D341Med (cell line): ENCODE results near the gene TBX4.
A peak's percentile ranks its signal among the peaks of the same experiment; 100 is the strongest.
"Not testable (repeated sequence)": the region's sequence is repeated elsewhere in the genome, so short reads cannot be mapped to it uniquely, and the experiment has no call there.

Source experiments
- DNase-seq: peaks from one replicate; pipeline ENCODE4 v3.0.0; 2012; ENCODE audit warnings: low spot score

The TBX4 gene

GRCh38 chr17:61483778-61484116 is 31.5 kb downstream of the TBX4 start:
- DNase-seq = peak; percentile 23

GRCh38 chr17:61484174-61484573 is 32.0 kb downstream of the TBX4 start:
- peak; percentile 19 for DNase-seq

DNA sequence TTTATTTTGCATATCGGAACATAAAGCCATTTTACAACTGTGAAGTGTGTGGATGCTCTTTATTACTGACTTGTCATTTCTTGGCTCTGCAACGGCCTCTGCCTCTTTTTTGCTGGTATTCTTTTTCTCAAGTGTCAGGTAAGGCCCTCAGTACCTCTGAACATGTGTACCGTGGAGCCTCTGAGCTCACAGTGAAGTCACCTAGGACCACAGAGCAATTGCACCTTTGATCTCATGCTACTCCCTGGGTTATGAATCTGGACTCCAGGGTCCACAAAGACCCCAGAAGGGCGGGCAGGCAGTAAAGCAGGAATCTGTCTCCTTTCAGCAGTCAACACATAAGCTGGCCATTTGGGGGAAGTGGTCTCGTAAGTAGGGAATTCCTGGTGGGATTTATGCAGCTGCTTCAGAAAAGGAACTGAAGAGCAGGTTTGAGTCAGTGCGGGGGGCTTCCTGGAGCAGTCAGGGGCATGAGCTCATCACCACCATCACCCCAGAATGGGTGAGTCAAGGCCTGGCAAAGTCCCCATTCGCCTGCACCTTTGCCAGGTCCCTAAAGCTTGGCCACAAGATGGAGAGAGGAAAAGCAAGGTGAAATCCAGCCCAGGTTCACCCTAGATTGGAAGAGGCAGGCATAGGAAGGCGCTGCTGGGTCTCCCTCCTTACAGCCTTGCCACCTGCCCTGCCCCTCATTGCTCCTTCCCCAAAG is 33.0 kb downstream of the TBX4 start:
- DNase-seq = no peak

DNA sequence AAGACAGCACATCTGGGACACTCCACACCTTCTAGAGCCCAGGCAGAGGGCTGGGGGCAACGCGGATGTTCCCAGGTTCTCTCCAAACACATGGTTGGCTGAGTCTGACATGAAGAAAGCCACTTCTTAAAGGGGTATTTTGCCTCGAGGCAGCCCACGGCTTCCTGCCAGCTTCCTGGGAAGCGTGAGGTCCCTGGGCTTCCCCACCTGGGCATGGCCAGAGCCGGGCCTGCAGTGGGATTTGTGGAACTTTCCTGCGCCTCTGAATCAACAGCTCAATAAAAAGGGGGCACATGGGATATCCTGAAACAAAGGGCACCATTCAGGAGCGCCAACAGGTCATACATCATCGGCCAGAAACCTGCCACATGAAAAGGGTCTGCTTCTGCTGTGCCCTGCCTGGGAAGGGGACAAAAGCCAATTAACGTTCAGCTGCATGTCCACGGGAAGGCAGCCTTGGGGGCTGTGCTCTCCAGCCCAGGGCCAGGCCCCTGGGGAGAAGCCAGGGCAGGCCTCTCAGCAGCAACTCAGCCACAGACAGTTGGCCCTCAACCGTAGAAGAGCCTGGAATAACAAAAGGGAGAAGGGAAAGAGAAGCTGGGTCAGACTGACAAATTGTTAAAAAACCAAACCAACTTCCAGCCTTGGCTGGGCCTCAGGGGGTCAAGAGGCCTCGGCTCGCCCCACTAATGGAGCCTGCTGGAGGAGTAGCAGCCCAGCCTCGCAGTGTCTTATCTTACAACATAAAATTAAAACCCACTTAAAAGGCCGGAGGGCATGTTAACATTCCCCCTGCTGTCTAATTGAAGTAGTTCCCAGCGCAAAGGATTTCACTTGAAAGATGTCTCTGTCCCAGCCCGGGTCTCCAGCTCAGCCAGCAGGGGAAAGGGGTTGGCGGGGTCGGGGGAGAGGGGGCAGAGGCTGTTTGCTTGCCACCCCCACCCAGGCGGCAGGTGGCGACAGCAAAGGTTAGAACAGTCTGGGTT is 34.2 kb downstream of the TBX4 start:
- peak; percentile 33 for DNase-seq

DNA sequence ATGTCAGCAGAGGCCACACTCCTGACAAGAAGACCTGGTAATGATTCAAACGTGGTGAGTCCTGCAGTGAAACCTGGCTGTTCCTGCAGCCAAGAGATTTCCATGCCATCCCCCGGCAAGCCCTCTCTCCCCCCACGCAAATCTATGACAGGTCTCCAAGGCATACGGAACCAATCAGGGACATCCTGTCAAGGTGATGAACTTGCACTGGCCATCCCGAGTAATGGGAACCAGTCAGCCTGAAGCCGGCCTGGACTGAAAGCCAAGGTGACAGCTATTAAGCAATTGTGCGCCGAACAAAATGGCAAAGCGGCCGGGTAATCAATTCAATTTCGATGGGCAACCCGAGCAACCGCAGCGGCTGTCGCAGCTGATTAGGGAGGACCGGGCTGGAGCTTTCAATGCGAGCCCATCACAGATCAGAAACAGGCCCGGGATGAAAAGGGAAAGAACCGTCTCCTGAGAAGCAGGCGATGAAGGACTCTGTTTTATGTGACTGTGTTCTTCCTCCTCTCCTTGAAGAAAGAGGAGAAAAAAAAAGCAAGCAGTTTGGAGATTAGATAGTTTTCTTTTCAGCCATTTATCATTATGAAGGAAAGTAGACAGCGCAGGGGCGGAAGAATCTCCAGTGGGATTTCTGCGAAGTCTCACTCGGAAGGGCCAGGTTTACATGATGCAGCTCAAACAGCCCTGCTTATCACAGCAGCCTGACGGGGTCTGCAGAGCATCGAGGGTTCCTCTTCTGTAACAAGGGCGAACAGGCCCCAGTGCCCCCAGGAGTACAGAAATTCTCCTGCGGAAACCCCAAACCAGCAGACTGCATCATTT is 35.2 kb downstream of the TBX4 start:
- no peak for DNase-seq

DNA sequence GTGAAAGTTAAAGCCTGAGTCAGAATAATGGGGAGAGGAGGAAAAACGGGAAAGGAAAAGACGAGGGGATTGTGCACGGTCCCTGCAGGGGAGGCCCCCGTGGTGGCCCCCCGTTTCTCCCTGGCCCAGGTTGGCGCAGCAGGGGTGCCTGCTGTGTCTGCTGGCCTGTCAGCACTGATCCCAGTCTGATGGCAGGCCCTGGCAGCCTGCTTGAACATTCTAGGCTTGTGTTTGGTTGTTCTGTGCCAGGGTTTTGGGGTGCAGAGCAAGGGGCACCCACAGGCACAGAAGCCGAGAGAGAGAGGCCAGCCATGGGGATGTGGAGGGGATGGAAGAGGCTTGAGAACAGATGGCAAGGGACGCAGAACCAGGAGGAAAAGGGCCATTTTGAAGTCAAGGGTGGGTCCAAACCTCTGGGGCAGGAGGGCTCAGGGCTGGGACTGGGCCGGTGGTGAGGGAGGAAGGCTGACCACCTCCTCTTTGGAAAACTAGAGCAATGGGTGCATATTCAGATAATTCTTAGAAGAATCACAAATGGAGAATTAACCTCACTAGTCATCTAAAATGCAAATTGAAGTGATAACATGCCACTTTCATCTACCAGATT is 35.9 kb downstream of the TBX4 start:
- DNase-seq = no peak

DNA sequence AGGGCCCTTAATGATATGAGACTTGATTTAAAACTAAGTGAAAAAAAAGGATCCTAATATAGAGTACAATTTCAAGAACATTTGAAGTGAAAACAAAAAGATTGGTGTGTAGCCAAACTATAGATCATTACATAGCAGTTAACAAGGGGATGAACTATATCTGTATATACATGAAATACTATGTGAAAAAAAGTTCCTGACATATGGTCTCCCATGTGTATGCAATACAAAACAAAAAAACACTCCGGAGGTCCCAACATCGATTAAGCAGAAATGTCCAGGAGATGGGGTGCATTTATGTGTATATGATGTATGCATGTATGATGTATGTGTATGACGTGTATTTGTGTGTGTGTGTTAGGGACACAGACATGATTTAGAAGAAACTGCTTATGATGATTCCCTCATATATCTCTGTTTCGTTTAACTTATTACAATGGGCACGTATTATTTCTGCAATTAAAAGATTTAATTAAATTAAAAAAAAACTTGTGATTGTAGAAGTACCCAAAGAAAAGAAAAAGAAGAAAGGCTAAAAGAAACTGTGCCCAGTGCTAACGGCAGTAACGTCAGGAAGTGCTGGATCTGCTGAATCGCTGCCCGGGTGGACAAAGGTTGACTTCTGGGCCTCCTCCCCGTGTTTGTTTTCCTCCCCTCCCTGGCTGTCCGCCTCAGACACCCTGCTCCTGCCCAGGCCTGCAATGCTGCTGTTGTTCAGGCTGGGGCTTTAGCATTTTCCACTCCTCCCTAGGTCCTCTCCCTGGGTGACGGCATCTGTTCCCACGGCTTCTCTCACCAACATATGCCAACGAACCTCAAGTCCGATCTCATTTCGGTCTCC is 36.9 kb downstream of the TBX4 start:
- no peak for DNase-seq

- no peak for DNase-seq
Observed at GRCh38 chr17:61489719-61490490, 37.7 kb downstream of the TBX4 start.

- DNase-seq = no peak
Observed at GRCh38 chr17:61490540-61490975, 38.3 kb downstream of the TBX4 start.

DNA sequence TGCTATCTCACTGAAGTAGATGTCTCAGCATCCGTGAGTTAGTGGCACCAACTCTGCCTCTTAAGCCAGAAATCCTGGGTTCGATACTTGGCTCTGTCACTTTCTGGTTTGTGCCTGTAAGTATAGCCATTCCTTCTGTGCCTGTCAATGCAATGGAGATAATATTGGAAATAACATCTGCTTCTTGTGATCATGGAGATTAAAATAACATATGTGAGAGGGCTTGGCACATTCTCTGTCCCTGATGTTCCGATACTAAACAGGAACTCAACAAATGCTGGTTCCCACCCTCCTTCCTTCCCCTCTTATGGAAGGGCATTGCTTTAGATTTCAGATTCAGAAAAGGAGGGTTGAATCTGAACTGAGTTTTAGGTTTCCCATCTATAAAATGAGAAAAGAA is 39.8 kb downstream of the TBX4 start:
- DNase-seq = no peak

GRCh38 chr17:61492759-61493526 is 40.7 kb downstream of the TBX4 start:
- no peak for DNase-seq

DNA sequence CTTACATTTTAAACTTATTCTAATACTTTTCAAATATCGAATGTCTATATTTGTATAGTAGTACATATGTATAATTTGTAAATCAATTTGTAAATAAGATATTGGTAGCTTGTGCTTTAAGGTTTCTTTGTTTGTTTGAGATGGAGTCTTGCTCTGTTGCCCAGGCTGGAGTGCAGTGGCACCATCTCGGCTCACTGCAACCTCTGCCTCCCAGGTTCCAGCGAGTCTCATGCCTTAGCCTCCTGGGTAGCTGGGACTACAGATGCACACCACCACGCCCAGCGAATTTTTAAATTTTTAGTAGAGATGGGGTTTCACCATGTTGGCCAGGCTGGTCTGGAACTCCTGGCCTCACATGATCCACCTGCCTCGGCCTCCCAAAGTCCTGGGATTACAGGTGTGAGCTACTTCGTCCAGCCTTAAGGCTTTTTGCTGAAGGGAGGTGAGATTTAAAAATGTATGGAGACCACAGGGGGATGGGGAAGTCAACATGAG is 41.7 kb downstream of the TBX4 start:
- DNase-seq = not testable (repeated sequence)

DNA sequence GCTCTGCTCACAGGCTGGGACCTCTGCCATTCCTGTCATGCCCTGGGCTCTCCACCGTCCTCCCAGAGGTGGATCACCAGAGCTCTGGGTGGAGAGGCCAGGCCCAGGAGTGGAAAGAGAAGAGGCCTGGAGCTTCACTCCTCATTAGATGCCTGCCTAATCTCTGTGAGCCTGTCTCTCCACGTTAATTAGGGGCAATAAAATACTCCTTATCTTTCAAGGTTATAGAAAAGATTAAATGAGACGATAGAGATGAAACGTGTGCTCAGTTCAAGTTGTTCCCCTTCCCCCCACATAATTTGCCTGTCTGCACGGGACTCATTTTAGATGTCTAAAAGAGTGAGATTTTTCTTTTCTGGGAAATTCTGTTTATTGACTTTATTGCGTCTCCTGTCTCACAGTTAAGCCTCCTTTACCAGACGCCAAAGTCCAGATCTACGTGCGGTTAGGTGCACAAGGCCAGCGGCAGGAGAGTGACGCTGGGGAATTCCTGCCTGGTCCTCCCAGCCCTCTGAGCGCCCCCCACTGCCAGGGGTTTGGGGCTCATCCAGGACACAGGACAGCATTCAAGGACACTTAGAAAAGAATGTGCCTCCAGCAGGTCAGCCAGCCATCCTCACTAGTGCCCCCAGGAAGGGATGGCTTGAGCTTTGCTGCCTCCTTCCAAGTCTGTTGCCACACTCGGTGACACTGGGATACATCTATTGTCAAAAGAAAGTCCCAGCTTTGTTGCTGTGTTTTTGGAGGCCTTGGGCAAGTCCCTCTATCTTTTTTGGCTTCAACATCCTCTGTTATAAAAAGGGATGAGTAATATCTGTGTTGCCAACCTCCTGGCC is 42.3 kb downstream of the TBX4 start:
- no peak for DNase-seq

- no peak for DNase-seq
Observed at GRCh38 chr17:61495161-61495857, 43.1 kb downstream of the TBX4 start.

- DNase-seq = no peak
Observed at GRCh38 chr17:61496174-61496956, 44.1 kb downstream of the TBX4 start.

- DNase-seq = no peak
Observed at GRCh38 chr17:61496957-61497653, 44.9 kb downstream of the TBX4 start.
